OCI-LY1 (cell line): ENCODE measurements around the gene CA5A.

Source experiments
- H2AFZ ChIP-seq: fragments of 200-600 bp; sonication (generic), shearing (Covaris generic); 2 replicates; pipeline ENCODE4 v1.6.0; 2014; ENCODE audit warnings: antibody characterized with exemption, mild to moderate bottlenecking, low read length
- H3F3A ChIP-seq: fragments of 200-600 bp; sonication (generic), shearing (Covaris generic); 2 replicates; pipeline ENCODE4 v1.6.0; 2014; ENCODE audit warnings: mild to moderate bottlenecking, antibody characterized with exemption, low read length, moderate library complexity; ENCODE audit not compliant: insufficient read depth
- H3K27ac ChIP-seq: fragments of 200-600 bp; sonication (generic); 2 replicates; pipeline ENCODE4 v1.5.1; 2014; ENCODE audit warnings: low read length, mixed run types, mild to moderate bottlenecking, low read depth; ENCODE audit not compliant: poor library complexity, severe bottlenecking
- H3K27me3 ChIP-seq: fragments of 200-600 bp; sonication (generic); 2 replicates; pipeline ENCODE4 v1.6.0; 2014; ENCODE audit warnings: antibody characterized with exemption, mild to moderate bottlenecking, low read length, moderate library complexity; ENCODE audit not compliant: insufficient read depth
- H3K36me3 ChIP-seq: fragments of 200-600 bp; sonication (generic); 2 replicates; pipeline ENCODE4 v1.6.1; 2014; ENCODE audit warnings: mild to moderate bottlenecking, antibody characterized with exemption, low read length, moderate library complexity, mixed read lengths; ENCODE audit not compliant: insufficient read depth
- H3K4me1 ChIP-seq: fragments of 200-600 bp; sonication (generic); 2 replicates; pipeline ENCODE4 v1.5.1; 2014; ENCODE audit warnings: mild to moderate bottlenecking, low read length, moderate library complexity; ENCODE audit not compliant: insufficient read depth, severe bottlenecking
- H3K4me2 ChIP-seq: fragments of 200-600 bp; sonication (generic), shearing (Covaris generic); 2 replicates; pipeline ENCODE4 v1.6.1; 2014; ENCODE audit warnings: low read length
- H3K4me3 ChIP-seq: fragments of 200-600 bp; sonication (generic); 2 replicates; pipeline ENCODE4 v1.5.1; 2014; ENCODE audit warnings: low read length, low read depth, mild to moderate bottlenecking, mixed read lengths; ENCODE audit not compliant: poor library complexity, severe bottlenecking
- H3K79me2 ChIP-seq: fragments of 200-600 bp; shearing (Covaris generic); 2 replicates; pipeline ENCODE4 v1.6.1; 2016; ENCODE audit warnings: mixed run types, low read length, mixed read lengths; ENCODE audit not compliant: insufficient read depth
- H3K9ac ChIP-seq: fragments of 200-600 bp; sonication (generic), shearing (Covaris generic); 2 replicates; pipeline ENCODE4 v1.6.1; 2014; ENCODE audit warnings: mild to moderate bottlenecking, low read length, mixed read lengths
- H3K9me2 ChIP-seq: fragments of 200-600 bp; sonication (generic), shearing (Covaris generic); 2 replicates; pipeline ENCODE4 v1.6.1; 2014; ENCODE audit warnings: low read depth, mild to moderate bottlenecking, low read length, mixed read lengths
- H3K9me3 ChIP-seq: fragments of 200-600 bp; shearing (Covaris generic); 2 replicates; pipeline ENCODE4 v1.6.1; 2014; ENCODE audit warnings: low read length, mixed read lengths
- H4K20me1 ChIP-seq: fragments of 200-600 bp; sonication (generic), shearing (Covaris generic); 2 replicates; pipeline ENCODE4 v1.6.0; 2016; ENCODE audit warnings: mild to moderate bottlenecking, low read length; ENCODE audit not compliant: insufficient read depth
- CTCF ChIP-seq: fragments of 200-600 bp; sonication (generic), shearing (Covaris generic); IDR thresholded peaks from 2 replicates; pipeline ENCODE4 v1.5.1; 2017; ENCODE audit warnings: mild to moderate bottlenecking, antibody characterized with exemption, low read length, moderate library complexity, mixed read lengths
- EZH2 ChIP-seq: fragments of 200-600 bp; sonication (generic), shearing (Covaris generic); IDR thresholded peaks from 2 replicates; pipeline ENCODE4 v1.8.0; 2017; ENCODE audit warnings: borderline replicate concordance, mixed run types, mild to moderate bottlenecking, antibody characterized with exemption, low read length, moderate library complexity, mixed read lengths

The CA5A gene

DNA sequence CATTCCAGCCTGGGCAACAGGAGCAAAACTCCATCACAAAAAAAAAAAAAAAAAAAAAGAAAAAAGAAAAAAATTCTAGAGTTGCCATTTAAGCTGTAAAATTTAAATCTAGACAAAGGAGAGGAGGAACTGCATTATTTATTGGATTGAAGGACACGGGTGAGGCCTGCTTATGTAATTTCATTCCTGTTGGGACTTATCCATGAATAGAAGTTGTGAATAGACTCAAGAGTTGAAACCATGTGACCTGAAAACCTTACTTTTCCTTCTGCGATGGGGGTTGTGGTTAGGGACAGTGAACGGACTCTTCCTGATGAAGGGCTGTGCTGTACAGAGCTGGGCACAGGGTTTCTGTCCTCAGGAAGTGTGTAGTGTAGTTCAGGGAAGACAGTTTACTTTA lies 37.4 kb upstream of the CA5A start:
- Histone ChIP-seq H3K27me3 (no peaks in the 10 kb centered on the region), H3F3A (no peaks in the 10 kb centered on the region), H3K9me3 (peaks cover 7% of the 10 kb centered on the region; the same call in 1 of the 2 replicates), H3K9me2 (no peaks in the 10 kb centered on the region), H2AFZ (no peak overlapping the region), H3K4me2 (no peak overlapping the region), H4K20me1 (no peaks in the 10 kb centered on the region), H3K36me3 (peaks cover 14% of the 10 kb centered on the region), H3K4me3 (no peak overlapping the region), H3K9ac (no peak overlapping the region), H3K79me2 (peaks cover 43% of the 10 kb centered on the region), H3K4me1 (no peaks in the 10 kb centered on the region), H3K27ac (no peak overlapping the region)
- TF ChIP-seq EZH2 = no peak
- TF ChIP-seq CTCF = no peak

DNA sequence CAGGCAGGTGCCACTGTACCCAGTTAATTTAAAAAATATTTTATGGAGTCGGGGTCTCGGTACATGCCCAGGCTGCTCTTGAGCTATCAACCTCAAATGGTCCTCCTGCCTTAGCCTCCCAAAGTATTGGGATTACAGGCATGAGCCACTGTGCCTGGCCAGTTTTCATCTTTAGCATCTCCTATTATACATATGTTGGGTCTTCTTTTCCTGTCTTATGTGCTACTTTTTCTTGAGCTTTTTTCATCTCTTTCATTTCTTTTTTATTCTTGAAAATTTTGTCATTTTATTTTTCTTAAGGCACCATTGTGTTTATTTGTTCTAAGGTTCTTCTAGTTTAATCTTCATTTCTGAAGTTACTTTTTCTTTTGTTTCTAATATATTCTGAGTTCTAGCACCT lies 35.6 kb upstream of the CA5A start:
- Histone ChIP-seq H3K27ac (no peak overlapping the region), H3K27me3 (no peaks in the 10 kb centered on the region), H3K9me3 (peaks cover 7% of the 10 kb centered on the region; the same call in 1 of the 2 replicates), H3F3A (no peaks in the 10 kb centered on the region), H3K9me2 (no peaks in the 10 kb centered on the region), H3K36me3 (peaks cover 14% of the 10 kb centered on the region), H3K4me3 (no peak overlapping the region), H3K79me2 (peaks cover 47% of the 10 kb centered on the region), H3K4me2 (no peak overlapping the region), H3K4me1 (peaks cover under 1% of the 10 kb centered on the region), H4K20me1 (no peaks in the 10 kb centered on the region), H3K9ac (no peak overlapping the region), H2AFZ (no peak overlapping the region)
- TF ChIP-seq CTCF = no peak

GRCh38 chr16:87970186-87970585 lies 33.9 kb upstream of the CA5A start:
- TF ChIP-seq EZH2 (no peak), CTCF (no peak)
- Histone ChIP-seq H3K4me2 (no peak overlapping the region), H3K4me3 (no peak overlapping the region), H3K4me1 (peaks cover 12% of the 10 kb centered on the region), H3K9me3 (peaks cover 7% of the 10 kb centered on the region; the same call in 1 of the 2 replicates), H3K9ac (no peak overlapping the region), H4K20me1 (no peaks in the 10 kb centered on the region), H3K9me2 (no peaks in the 10 kb centered on the region), H3F3A (no peaks in the 10 kb centered on the region), H2AFZ (no peak overlapping the region), H3K36me3 (peaks cover 11% of the 10 kb centered on the region), H3K79me2 (peaks cover 57% of the 10 kb centered on the region), H3K27ac (no peak overlapping the region), H3K27me3 (no peaks in the 10 kb centered on the region)
